GM21786 (cell line): Measurements from ENCODE around the gene DGKI.

ENCODE experiments used
- ATAC-seq: cut with Tn5 transposase; IDR thresholded peaks from one replicate; pipeline ENCODE4 v1.9.1; 2021; ENCODE audit not compliant: unreplicated experiment

Gene DGKI

GRCh38 chr7:137386966-137387365, 459.8 kb downstream of the DGKI start:
- no peak for ATAC-seq

GRCh38 chr7:137381045-137381444, 465.7 kb downstream of the DGKI start:
- no peak for ATAC-seq

GRCh38 chr7:137373507-137373906, 473.3 kb downstream of the DGKI start:
- no peak for ATAC-seq

DNA sequence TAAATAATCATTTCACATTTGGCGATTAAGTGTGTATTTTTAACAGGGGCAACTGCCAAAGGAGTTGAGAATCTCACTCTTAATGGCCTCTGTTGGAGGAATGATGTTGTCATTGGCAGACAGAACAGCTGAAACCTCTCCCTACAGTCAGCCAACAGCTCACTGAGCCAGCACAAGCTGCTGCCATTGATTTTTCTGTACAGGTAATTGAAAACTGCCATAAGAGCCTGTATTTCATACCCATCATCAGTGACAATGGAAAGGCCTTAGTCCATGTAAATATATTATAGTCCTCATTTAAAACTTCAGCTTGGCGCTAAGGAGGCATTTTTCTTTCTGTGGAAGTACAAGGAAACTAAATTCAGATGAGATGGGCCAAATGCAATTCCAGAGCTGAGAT, 475.2 kb downstream of the DGKI start:
- no peak for ATAC-seq

GRCh38 chr7:137366995-137367394, 479.8 kb downstream of the DGKI start:
- no peak for ATAC-seq

DNA sequence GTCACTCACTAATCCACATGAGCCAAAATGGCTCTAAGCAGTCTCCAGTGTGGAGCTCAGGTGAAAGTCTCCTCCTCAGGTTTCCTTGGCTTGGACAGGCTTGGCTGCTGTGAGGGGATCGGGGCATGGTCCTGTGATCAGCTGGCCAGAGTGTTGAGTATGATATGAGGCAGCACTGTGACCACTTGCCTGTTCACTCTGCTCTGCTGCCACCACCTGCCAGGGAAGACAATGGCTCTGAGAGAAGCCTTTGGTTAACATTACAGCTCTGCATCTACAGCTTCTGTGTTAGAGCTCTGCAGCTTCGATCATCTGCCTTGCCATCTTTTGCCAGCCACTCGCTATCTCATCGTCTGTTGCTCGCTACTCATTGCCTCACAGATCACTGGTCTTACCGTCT, 483.1 kb downstream of the DGKI start:
- no peak for ATAC-seq

- ATAC-seq, result no peak
These were observed 486.6 kb downstream of the DGKI start for GRCh38 chr7:137360087-137360679.

DNA sequence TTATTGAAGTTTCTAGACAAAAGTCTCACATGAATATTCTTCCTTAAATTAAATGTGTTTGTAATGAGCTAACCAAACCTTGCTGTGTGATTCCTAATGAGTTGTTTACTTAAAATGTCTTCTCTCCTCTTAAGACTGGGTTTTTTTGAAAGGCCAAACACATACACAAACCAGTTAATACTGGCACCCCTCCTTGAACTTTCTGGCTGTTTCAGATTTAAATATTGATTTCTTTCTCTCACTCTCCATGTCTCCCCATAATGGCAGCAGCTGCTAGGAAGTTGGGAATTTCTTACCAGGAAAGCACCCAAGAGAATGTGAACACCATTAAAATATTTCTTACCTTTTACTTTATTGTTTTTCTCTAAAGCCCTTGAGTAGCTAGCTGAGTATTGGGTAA, 491.8 kb downstream of the DGKI start:
- ATAC-seq, result no peak

DNA sequence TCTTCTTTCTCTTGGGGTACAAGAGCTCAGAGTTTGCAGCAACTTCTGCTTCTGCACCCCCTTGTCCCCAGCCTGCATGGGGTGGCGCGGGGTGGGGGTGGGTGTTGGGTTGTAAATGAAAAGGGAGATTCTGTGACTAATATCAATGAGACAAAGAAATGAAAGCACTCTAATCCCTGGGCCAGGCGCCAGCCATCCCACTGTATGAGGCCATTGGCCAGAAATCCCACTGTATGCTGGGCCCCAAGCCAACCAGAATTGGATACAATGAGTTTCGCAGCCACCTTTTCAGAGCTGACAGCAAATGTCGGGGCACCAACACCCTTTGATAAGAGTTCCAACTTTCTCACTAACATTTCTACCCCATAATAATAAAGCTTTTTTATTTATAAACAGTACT, 492.4 kb downstream of the DGKI start:
- no peak for ATAC-seq

DNA sequence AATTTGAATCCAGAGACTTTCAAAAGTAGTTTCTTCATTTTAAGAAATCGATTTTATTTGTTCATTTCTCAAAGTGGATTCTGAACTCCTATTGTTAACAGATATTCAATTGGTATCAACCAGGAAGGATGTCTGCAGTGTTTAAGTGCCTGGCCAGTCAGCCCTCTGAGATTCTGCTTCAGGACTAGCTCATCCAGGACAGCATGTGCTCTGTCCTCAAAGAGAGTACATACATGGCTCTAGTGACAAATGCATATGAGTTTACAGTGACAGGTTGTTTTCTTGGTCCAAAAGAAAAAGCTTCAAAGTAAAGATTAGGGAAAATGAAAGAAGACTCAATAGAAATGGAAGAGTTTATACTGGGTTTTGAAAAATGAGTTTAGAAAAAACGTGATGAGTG, 494.8 kb downstream of the DGKI start:
- no peak for ATAC-seq

DNA sequence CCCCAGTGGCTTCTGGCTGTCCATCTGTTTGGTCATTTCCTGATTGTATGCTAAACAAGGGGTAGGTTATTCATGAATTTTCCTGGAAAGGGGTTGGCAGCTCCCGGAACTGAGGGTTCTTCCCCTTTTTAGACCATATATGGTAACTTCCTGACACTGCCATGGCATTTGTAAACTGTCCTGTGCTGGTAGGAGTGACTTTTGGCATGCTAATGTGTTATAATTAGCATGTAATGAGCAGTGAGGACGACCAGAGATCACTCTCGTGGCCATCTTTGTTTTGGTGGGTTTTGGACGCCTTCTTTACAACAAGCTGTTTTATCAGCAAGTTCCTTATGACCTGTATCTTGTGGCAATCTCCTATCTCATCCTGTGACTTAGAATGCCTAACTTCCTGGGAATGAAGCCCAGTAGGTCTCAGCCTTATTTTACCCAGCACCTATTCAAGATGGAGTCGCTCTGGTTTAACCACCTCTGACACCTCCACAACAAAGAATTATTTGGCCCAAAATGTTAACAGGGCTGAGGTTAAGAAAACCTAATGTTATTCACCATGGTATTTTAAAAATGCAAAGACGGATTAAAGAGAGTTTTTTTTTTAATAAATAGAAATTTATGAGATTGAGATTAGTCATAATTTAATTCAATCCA, 500.9 kb downstream of the DGKI start:
- no peak for ATAC-seq

DNA sequence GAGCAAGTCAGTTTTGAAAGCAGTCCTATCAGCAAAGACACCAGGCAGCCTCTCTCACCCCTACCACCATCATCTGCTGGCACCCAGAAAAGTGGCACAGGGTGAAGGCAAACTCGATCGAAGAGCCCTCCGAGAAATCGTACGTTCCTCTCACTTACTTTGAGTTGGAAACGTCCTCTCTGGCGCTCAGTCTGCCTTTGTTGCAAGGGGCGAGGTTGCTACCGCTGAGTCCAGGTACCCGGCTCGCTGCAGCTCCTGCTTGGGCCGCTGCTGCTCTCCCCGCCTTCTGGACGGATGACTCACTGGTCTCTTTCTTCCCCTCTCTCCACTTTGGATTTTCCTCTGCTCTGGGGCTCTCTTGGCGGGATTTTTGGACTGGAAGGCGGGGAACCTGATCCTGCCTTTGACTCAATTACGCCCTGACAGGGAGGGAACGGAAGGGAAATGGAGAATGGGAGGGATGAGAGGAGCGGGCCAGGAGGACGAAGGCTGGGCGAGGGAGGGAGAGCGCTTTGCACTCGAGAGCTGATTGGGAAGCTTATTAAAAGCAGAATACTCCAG, 503.4 kb downstream of the DGKI start, which contains the start of gene PTN:
Gene PTN (minus strand): TSS at position 453 of the 561 bp plus-strand sequence. CDS start 88,760 bp downstream, outside the sequence.
- no peak for ATAC-seq

GRCh38 chr7:137342828-137343261, 503.9 kb downstream of the DGKI start:
- no peak for ATAC-seq

- ATAC-seq, result no peak
These were observed 504.5 kb downstream of the DGKI start for GRCh38 chr7:137342265-137342664.

DNA sequence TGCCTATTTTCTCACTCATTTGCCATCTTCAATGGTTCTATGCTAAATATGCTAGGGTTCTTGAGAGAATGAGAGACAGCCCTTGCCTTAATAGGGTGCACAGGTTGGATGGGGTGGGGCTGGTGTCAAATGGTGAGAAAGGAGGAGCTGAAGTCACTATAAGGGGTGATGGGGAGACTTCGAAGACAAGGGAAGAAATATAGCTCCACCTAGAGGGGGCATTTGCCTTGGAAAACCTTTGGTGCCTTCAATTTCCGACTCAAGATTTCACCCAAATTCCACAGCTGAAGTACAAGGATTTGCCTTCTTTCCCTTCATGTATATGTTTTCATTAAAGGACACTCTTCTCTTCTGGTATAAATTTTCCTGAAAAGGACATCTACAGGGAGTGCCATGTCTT, 508.9 kb downstream of the DGKI start:
- no peak for ATAC-seq

DNA sequence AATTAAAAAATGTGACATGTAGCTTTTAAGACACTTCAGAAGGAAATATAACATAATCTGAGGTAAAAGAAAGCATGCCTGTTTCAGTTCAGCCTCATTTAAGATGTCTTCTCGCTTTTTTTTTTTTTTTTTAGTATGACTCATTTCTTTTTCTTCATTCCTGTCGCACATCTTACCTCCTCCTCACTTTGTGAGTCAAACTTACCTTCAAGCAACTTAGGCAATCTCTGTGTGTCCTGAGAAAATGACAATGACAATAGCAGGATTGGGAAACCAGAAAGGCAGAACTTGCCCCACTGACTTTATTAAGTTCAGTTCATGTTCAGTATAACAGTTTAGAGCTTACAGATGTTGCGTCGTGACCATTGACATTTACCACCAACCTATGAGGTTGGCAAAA, 511.0 kb downstream of the DGKI start:
- no peak for ATAC-seq

DNA sequence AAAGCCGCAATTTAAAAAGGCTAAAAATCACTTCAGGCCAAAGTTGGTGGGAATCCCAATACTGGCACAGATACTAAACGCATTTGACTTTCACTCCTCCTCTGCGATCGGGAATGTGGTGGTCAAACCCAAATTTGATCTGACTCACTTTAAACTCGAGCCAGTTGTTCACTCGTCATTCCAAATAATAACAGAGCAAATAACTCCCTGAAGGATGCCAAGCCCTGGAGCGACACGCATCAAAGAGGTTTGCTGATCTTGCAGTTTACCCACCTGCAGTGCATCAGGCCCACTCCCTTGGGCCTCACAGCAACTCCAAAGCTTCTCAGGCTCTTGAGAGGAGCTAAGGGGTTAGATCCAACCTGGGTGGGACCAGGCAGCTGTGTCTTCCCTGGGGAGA, 515.4 kb downstream of the DGKI start:
- no peak for ATAC-seq
